Measurements from ENCODE around the gene SFSWAP.
"Not testable (repeated sequence)": the region's sequence is repeated elsewhere in the genome, so short reads cannot be mapped to it uniquely, and the experiment has no call there.

Gene SFSWAP

DNA sequence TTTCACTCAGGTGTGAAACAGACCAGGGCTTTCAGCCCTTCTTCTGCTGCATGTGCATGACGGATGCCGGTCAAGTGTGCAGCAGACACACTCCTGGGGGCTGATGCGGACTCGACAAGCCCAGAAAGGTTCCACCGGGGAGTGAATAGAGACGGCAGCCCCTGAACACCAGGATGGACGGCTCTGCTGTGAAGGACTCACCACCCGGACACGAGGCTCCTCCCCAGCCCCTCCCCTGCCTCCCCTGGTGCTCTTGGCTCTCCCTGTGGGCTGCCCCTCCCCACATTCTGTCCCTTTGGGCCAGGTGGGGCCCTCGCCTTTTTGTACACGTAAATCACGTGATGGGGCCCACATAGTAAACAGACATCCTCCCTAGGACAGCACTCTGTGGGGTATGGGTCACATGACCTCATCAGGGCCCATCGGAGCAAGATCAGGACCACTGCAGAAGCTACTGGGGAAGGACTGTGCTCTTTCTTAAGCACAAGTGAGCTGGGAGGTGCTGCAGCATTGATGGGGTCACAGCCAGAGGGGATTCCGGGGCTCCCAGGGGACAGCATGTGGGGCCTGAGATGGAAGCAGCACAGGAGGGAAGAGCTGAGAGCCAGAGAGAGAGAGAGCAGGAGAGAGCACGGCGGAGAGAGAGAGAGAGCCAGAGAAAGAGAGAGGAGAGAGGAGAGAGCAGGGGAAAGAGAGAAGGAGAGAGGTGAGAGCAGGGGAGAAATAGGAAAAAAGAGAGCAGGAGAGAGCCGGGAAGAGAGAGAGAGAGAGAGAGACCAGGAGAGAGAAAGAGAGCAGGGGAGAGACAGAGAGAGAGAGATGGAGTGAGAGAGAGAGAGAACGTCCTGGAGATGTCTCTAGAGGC is 30.3 kb upstream of the SFSWAP start:
- not testable (repeated sequence) for DNase-seq

DNA sequence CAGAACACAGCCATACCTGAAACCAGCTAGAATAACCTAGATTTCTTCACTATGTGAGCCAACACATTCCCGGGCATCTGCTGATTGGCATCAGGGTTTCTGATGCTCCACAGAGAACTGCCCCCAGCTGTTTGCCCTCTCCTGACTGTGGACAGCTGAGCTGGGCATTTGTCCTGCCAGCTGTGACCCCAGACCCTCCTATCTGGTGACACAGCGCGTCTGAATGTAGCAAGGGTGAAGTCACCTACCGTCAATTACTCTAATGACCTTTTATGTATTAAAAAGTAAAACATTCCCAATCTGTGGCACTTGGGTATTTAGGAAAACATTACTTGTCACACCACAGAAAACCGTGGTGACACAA is 29.7 kb upstream of the SFSWAP start:
- no peak for DNase-seq

DNA sequence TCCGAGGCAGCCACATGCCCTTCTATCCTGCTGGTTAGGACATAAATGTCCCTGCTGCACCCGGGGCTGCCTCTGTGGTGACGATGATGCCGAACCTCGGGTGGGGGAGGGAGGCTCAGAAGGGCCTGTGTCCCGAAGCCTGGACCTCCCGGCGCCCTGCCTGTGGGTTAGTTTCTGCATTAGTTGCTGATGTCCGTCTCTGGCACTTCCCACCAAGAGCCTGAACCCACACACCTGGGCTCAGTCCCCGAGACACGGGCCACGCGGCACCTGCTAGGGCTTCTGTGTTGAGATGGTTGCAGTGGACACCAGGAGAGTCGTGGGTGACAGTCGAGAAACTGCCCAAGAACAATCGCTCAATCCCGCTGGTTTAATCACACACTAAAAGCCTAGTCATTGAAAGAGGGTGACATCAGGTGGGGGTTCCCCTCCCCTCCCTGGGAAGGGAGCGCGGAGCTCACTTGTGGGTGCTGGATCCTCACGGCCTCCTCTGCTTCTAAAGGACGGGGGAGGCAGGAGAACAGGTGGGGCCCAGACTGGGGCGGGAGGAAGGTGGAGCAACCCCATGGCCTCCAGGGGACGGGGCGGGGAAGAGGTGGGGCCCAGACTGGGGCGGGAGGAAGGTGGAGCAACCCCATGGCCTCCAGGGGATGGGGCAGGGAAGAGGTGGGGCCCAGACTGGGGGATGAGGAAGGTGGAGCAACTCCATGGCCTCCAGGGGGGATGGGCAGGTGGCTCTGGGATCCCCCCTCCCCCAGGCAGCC is 29.0 kb upstream of the SFSWAP start:
- peak; percentile 22 to 36 for DNase-seq

DNA sequence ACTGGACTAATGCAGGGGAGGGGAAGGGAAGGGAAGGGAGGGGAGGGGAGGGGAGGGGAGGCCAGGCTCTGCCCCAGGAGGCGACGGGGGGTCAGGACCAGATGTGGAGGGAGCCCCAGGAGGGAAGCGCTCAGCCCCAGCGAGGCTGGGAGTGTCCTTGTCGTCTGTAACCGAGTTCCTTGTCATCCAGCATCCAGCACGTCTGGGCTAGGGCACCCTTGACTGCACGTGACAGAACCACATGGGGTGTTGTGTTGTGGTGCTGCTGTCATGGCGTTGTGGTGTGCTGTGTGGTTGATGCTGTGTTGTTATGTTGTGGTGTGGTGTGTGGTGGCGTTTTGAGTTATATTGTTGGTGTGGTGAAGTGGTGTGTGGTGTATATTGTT is 28.4 kb upstream of the SFSWAP start:
- no peak for DNase-seq

DNA sequence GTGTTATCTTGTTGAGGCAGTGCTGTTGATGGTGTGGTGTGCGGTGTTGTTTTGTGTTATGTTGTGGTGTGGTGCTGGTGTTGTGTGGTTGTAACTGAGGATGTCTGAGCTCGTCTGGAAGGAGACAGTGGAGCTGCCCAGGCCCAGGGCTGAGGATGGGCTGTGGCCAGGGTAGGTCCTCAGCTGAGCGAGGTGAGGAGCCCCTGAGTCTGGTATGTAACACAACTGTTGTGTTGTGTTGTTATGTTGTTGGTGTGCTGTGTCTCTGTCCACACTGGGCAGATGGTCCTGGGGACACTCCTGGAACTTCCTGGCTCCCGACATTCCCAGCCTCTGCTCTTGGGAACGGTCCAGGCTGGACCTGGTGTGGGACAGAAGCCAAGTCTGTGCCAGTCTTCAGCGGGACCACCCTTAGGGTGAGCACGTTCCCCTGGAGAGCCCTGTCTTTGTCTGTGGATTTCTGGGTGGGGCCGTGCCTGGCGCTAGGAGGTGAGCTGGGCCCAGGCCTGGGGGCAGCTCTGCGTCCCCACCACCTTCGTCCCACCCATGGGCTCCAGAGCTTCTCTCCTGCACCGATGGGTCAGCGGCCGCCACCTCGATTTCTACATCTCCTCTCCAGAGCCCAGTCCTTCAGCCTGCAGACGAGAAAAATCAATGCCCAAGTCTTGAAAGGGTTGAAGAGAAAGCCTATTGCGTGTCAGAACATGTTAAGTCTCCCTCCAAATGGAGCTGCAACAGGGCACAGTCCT is 27.4 kb upstream of the SFSWAP start:
- no peak for DNase-seq

DNA sequence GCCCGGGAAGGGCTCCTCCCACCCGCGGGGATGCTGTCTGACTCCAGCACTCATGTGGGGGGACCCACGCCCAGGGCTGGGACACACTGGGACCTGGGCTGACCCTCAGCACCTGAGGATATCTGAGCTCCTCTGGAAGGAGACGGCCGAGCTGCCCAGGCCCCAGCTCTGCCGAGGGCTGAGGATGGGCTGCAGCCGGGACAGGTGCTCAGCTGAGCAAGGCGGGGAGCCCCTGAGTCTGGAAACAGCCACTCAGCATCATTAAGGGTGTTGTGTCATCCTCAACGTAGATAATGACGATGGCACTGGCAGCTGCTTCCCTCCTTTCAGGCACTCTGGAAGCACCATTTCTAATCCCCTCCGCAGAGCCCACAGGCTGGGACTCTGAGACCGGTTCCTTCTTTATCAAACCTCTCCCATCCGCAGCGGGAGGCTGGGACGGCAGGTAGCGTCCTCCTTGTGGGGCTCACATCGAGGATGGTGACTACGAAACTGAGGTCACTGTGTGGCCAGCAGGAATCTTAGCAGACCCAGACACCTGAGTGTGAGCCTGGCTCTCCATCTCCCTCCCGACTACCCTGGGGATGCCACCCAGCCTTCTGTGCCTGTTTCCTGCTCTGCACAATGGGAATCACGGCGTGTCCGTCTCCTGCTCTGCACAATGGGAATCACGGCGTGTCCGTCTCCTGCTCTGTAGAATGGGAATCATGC is 26.7 kb upstream of the SFSWAP start:
- no peak for DNase-seq

DNA sequence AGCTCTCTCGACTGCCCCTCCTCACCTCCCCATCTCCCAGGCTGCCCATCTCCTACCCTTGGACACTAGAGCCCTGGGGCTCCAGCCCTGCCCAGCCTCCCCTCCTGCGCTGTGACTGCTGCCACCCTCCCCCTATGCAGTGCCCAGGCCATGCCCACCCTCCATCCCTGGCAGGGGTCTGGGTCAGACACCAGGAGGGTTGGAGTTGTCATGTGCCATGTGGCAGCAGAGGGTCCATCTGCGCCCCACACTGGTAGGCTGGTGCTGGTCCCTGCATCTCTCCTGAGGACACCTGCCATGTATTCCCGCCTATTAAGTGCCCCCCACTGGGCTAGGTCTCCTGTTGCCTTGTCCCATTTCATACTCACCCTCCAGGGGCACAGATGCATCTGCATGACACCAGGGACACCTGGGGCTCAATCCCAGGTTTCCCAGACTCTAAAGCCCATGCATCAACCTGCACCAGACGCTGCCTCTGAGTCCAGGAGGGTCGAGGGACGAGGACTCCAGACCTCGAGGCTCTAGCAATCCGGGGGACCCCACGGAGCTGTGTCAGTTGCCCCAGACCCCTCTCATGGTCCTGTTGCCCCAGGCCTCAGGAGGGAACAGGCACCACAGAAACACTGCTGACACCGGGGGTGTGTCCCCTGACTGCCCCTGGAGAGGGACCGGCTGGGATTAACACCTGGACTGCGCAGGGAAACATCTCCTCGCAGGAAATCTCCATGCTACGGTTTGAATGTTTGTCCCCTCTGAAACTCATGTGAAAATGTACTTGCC is 23.4 kb upstream of the SFSWAP start:
- DNase-seq, result no peak

DNA sequence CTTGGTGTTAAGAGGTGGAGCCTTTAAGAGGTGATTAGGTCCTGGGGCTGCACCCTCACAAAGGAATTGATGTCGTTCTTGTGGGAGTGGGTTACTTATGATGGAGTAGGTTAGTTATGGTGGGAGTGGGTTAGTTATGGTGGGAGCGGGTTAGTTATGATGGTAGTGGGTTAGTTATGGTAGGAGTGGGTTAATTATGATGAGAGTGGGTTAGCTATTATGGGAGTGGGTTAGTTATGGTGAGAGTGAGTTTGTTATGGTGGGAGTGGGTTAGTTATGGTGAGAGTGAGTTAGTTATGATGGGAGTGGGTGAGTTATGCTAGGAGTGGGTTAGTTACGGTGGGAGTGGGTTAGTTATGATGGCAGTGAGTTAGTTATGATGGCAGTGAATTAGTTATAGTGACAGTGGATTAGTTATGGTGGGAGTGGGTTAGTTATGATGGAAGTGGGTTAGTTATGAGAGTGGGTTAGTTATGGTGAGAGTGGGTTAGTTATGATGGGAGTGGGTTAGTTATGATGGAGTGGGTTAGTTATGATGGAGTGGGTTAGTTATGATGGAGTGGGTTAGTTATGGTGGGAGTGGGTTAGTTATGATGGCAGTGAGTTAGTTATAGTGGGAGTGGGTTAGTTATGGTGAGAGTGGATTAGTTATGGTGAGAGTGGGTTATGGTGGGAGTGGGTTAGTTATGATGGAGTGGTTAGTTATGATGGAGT is 22.6 kb upstream of the SFSWAP start:
- DNase-seq, result no peak

DNA sequence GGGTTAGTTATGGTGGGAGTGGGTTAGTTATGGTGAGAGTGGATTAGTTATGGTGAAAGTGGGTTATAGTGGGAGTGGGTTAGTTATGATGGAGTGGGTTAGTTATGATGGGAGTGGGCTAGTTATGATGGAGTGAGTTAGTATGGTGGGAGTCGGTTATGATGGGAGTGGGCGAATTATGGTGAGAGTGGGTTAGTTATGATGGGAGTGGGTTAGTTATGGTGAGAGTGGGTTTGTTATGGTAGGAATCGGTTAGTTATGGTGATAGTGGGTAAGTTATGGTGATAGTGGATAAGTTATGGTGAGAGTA is 22.1 kb upstream of the SFSWAP start:
- no peak for DNase-seq

DNA sequence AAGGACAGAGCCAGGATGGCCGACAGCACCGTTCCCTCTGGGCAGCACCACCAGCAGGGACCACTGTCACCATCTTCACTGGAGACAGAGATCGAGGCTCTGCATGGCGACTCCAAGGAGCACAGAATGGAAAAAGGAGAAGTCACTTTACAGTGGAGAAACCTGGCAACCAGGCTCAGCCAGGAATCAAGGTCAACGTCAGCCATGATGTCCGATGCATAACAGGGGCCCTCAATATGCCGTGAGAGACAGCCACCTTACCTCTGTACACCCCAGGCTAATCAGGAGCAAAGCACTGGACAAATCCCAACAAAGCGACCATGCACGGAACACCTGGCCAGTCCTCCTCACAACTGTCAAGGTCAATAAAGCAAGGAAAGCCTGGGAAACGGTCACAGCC is 20.6 kb upstream of the SFSWAP start:
- DNase-seq, result no peak

DNA sequence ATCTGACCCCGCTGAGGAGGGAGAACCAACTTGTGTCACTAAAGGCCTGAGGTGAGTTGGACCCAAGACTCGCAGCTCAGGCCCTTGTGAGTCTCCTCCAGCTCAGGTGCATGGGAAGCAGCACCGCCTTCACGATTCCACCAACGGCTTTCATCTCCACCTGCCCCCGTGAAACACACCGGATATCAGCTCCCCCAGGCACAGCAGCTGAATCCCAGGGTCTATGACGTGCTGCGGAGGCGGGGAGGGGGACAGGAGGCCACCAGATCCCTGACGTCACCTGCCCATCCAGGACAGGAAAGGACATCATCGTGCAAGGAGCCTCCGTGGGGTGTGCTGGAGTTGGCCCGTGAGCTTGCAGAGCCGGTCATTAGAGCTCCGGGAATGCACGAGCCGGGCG is 18.5 kb upstream of the SFSWAP start:
- no peak for DNase-seq

DNA sequence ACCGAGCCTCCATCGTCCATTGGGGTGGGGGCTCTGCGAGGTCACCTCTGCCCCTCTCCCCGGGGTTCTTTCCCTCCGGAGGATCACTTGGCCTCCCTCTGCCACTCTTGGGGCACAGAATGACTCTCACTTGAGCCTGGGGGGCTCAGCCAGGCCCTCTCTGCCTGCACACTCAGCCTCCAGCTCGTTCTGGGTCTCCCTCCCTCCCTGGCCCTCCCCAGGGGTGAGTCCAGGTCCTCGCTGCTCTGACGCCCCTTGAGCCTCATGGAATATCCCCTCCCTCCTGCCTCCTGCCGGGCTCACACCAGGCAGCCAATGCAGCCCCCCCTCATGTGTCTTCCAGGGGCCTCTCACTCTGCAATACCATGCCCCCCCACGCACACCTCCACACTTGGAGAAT is 17.7 kb upstream of the SFSWAP start:
- no peak for DNase-seq

DNA sequence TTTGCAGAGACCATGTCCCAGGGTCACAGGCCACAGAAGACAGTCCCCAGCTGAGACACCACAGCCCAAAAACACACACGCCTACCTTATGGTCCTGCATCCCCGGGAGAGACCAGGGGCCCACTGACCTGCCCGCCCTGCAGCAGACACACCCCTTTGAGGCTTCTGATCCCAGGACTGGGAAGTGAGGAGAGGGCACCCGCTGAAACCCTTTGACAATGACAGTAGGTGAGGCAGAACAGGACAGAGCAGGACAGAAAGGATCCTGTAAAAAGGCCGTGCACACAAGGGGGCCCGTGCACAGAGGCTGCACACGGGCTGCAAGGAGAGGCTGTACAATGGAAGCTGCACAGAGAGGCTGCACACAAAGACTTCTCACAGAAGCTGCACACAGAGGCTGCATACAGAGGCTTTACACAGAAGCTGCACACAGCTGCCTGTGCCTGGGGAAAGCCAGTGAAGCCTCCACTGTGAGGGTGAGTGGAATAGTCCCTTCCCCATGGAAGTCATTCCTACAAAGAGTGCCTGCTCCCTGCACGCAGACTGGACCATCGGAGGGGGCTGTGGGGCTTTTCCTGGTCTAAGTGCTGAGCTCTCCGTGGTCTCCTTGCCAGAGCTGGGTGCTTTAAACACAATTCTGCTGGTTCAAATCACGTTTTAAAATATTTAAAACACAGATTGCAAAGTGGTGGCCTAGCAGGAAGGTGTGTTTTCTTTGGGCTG is 16.6 kb upstream of the SFSWAP start:
- DNase-seq, result no peak

DNA sequence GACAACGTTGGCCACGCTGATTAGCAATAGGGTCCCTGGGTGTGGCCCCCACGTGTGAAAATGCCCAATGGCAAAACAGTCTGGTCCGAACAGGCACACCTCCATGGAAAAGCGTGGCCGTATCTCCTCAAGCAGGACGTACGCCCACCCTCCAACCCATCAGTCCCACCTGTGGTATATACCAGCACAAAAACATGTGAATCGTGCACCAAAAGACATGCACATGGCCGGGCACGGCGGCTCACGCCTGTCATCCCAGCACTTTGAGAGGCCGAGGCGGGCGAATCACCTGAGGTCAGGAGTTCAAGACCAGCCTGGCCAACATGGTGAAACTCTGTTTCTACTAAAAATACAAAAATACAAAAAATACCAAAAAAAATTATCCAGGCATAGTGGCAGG is 14.9 kb upstream of the SFSWAP start:
- no peak for DNase-seq

DNA sequence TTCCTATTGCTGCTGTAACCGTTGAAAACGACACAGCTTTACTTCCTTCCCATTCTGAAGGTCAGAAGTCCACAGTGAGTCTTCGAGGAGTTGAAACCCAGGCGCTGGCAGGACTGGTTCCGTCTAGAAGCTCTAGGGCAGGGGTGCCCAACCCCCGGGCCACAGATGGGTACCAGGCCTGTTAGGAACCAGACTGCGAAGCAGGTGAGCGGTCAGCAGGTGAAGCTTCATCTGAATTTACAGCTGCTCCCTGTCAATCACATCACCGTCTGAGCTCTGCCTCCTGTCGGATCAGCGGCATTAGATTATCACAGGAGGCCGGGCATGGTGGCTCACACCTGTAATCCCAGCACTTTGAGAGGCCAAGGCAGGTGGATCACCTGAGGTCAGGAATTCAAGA is 12.6 kb upstream of the SFSWAP start:
- DNase-seq, result no peak

DNA sequence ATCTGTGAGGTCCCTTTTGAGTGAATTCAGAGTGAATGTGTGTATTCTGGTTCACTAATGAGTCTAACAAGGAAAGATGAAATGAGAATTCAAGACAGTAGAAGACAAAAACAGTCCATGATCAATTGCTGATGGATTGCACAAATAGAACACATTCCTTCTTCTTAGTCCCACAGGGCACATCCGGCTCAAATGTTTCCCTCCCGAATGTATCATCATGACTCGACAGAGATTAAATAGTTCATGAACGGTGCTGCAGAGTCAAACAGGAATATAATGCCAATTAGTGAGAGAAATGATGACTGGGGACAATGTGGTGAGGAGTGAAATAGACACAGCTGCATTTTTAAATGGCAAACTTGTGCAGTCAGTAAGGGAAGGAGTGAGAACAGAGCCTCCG is 11.5 kb upstream of the SFSWAP start:
- no peak for DNase-seq

DNA sequence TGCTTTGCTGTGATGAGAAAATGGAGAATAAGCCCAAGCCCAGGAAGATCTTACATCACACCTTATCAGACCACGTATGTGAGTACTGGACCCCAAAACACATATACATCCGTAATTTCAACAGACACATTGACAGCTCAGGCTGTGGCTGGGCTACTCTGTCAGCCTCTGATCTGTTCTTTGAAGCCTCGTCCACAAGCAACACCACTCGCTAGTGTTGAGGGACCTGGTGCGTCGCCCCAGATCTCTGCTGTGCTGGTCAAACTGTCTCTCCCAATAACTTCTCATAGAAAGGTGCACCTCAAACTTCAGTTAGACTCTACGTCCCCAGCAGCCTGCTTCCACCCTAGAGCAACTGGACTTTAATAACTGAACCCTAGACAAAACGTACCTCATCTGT is 10.6 kb upstream of the SFSWAP start:
- DNase-seq, result no peak

DNA sequence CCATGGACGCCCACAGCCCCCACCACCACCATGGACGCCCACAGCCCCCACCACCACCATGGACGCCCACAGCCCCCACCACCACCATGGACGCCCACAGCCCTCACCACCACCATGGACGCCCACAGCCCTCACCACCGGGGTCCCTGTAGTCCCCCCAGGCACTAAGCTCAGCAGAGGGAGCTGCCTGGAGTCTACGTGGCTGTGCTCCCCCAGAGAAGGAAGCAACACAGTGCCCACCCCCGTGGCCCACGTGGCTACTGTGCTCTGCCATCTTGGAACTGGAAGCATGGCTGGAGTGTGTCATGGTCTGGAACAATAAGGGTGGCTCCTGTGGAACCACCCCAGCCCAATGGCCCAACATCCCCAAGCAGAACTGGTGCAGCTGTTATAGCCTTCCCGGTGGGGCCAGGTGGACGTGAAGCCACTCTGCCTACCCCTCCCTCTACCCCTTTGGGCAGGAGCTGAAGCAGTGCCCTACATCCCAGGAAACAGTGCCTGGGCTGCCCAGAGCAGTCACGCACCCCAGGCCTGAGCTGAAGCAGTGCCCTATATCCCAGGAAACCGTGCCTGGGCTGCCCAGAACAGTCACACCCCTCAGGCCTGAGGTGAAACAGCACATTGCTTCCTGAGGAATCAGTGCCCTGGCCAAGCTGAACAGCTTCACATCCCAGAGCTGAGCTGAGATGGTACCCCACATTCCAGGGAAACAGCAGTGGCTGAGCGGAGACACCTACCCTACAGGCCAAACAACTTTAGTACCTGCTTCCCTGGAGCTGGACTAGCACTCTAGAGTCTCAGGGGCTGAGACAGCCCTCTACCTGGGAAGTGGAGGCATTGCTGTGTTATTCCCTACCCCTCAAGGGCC is 9.0 kb upstream of the SFSWAP start:
- DNase-seq, result no peak

DNA sequence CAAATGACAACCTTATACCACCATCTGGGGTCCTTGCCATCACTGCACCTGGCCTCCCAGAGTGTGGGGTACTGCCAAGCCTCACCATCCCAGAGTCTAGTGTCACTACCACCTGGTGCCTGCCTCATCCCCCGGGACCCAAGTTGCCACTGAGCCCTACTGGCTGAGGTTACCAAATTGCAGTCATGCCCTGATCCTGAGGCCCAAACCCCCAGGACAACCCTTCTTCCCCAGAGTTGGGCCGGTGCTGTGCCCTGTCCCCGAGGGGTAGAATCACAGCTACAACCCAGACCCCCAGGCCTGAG is 8.4 kb upstream of the SFSWAP start:
- DNase-seq, result no peak

DNA sequence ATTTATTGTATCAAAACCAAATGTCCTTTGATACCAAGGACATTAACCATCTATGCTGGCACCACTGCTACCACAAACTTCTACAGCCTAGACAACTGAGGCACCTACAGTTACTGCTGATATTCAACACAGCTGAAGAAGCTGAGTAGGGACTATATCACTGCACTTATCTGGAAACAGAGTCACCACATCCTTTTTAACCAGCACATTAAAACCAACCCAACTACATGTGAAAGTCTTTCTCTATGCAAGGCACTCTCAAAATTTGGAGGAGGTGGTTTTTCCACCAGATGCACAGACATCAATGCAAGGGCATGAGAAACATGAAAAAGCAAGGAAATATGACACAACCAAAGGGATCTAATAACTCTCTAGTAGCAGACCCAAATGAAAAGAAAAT is 7.7 kb upstream of the SFSWAP start:
- DNase-seq, result no peak
